Measurements from ENCODE around the gene EVC2. TPM values are rescaled to one million over a fixed set of nuclear protein-coding genes. Genes with fewer than 3 reads are reported as not detected.

The EVC2 gene
- total RNA-seq, 1 experiment from 2014 or later, result 3.2 TPM

- Histone ChIP-seq H3K4me2 (ENCODE audit: low read length) (no peak overlapping the region), H3K9ac (ENCODE audit: low read length) (no peak overlapping the region), H2AFZ (ENCODE audit: low read length) (no peak overlapping the region), H3K9me2 (replicated peaks; ENCODE audit: low read length) (no peaks in the 10 kb centered on the region), H3K4me3 (ENCODE audit: low read length) (no peak overlapping the region), H3F3A (ENCODE audit: low read length, unreplicated experiment) (no peaks in the 10 kb centered on the region), H3K79me2 (ENCODE audit: low read length) (peaks cover 70% of the 10 kb centered on the region), H4K20me1 (ENCODE audit: low read length) (no peaks in the 10 kb centered on the region), H3K4me1 (ENCODE audit: insufficient read depth, low read length) (peaks cover 25% of the 10 kb centered on the region), H3K36me3 (ENCODE audit: low read depth, low read length) (peaks cover 12% of the 10 kb centered on the region), H3K27me3 (ENCODE audit: low read length) (no peaks in the 10 kb centered on the region), H3K27ac (ENCODE audit: low read length) (no peak overlapping the region), H3K9me3 (ENCODE audit: low read length) (no peaks in the 10 kb centered on the region)
- POLR2A ChIA-PET (ENCODE audit: unreplicated experiment), result no interaction called here
- ATAC-seq, result no peak
- CTCF ChIA-PET, result no interaction called here
- no peak for DNase-seq
- no peak for TF ChIP-seq EZH2phosphoT487 (IDR thresholded peaks at IDR 0.05; ENCODE audit: borderline replicate concordance, low read length)
- no peak for TF ChIP-seq EZH2 (IDR thresholded peaks at IDR 0.05; ENCODE audit: low read length, unreplicated experiment)
- no peak for TF ChIP-seq CTCF (conservative IDR thresholded peaks at IDR 0.05; ENCODE audit: low read depth, low read length)
- no TSS peak for BruUV-seq (replicated peaks)
- intact Hi-C loops (cut with micrococcal nuclease), result no loop called here
Observed at GRCh38 chr4:5713861-5714260, 5.5 kb upstream of the EVC2 start.

GRCh38 chr4:5712931-5713330, 4.6 kb upstream of the EVC2 start:
- H3K27me3 ChIP-seq (ENCODE audit: low read length), result no peaks in the 10 kb centered on the region
- peaks cover 61% of the 10 kb centered on the region for H3K79me2 ChIP-seq (ENCODE audit: low read length)
- no peak overlapping the region for H2AFZ ChIP-seq (ENCODE audit: low read length)
- intact Hi-C loops (cut with micrococcal nuclease), result no loop called here
- peak overlapping the region; percentile 68 for H3K27ac ChIP-seq (ENCODE audit: low read length)
- H3K4me3 ChIP-seq (ENCODE audit: low read length), result peak overlapping the region; percentile 71; the same call in 1 of the 2 replicates
- peaks cover 12% of the 10 kb centered on the region for H3K36me3 ChIP-seq (ENCODE audit: low read depth, low read length)
- TF ChIP-seq CTCF (conservative IDR thresholded peaks at IDR 0.05; ENCODE audit: low read depth, low read length), result no peak
- TF ChIP-seq EZH2 (IDR thresholded peaks at IDR 0.05; ENCODE audit: low read length, unreplicated experiment), result no peak
- no peak for TF ChIP-seq EZH2phosphoT487 (IDR thresholded peaks at IDR 0.05; ENCODE audit: borderline replicate concordance, low read length)
- peak overlapping the region; percentile 94 for H3K4me2 ChIP-seq (ENCODE audit: low read length)
- ChIA-PET CTCF (no interaction called here), POLR2A (ENCODE audit: unreplicated experiment) (no interaction called here)
- H3K9ac ChIP-seq (ENCODE audit: low read length), result no peak overlapping the region
- BruUV-seq (replicated peaks), result no TSS peak
- no peaks in the 10 kb centered on the region for H3K9me3 ChIP-seq (ENCODE audit: low read length)
- ATAC-seq, result no peak
- H3F3A ChIP-seq (ENCODE audit: low read length, unreplicated experiment), result no peaks in the 10 kb centered on the region
- no peaks in the 10 kb centered on the region for H3K9me2 ChIP-seq (replicated peaks; ENCODE audit: low read length)
- peaks cover 25% of the 10 kb centered on the region for H3K4me1 ChIP-seq (ENCODE audit: insufficient read depth, low read length)
- no peaks in the 10 kb centered on the region for H4K20me1 ChIP-seq (ENCODE audit: low read length)
- no peak for DNase-seq

GRCh38 chr4:5712517-5712916, 4.2 kb upstream of the EVC2 start:
- peaks cover 29% of the 10 kb centered on the region for H3K4me1 ChIP-seq (ENCODE audit: insufficient read depth, low read length)
- BruUV-seq (replicated peaks), result no TSS peak
- peak; percentile 62 for DNase-seq
- H3K4me2 ChIP-seq (ENCODE audit: low read length), result peak overlapping the region; percentile 94
- peak overlapping the region; percentile 71 for H3K4me3 ChIP-seq (ENCODE audit: low read length)
- no peaks in the 10 kb centered on the region for H3K9me3 ChIP-seq (ENCODE audit: low read length)
- ChIA-PET POLR2A (ENCODE audit: unreplicated experiment) (no interaction called here), CTCF (no interaction called here)
- peaks cover 12% of the 10 kb centered on the region for H3K36me3 ChIP-seq (ENCODE audit: low read depth, low read length)
- no peak; the same call in 1 of the 2 replicates for ATAC-seq
- no peaks in the 10 kb centered on the region for H3K27me3 ChIP-seq (ENCODE audit: low read length)
- no peaks in the 10 kb centered on the region for H4K20me1 ChIP-seq (ENCODE audit: low read length)
- TF ChIP-seq CTCF (conservative IDR thresholded peaks at IDR 0.05; ENCODE audit: low read depth, low read length) (no peak), EZH2phosphoT487 (IDR thresholded peaks at IDR 0.05; ENCODE audit: borderline replicate concordance, low read length) (no peak), EZH2 (IDR thresholded peaks at IDR 0.05; ENCODE audit: low read length, unreplicated experiment) (no peak)
- peak overlapping the region; percentile 68 for H3K27ac ChIP-seq (ENCODE audit: low read length)
- H2AFZ ChIP-seq (ENCODE audit: low read length), result no peak overlapping the region
- H3F3A ChIP-seq (ENCODE audit: low read length, unreplicated experiment), result no peaks in the 10 kb centered on the region
- H3K79me2 ChIP-seq (ENCODE audit: low read length), result peaks cover 57% of the 10 kb centered on the region
- intact Hi-C loops (cut with micrococcal nuclease), result no loop called here
- H3K9ac ChIP-seq (ENCODE audit: low read length), result peak overlapping the region; percentile 71
- H3K9me2 ChIP-seq (replicated peaks; ENCODE audit: low read length), result no peaks in the 10 kb centered on the region

Data from PC-3 (cell line).